LNCaP clone FGC (cell line): ENCODE measurements around the gene PRM1.

Experiments used
- DNase-seq: peaks from one replicate; pipeline ENCODE4 v3.0.0-alpha.2; 2011; ENCODE audit warnings: low read depth
- H3K4me3 ChIP-seq: 2 replicates; pipeline ENCODE4 v1.5.1; 2011; ENCODE audit warnings: mild to moderate bottlenecking, low read depth, low read length, control low read depth
- TF ChIP-seq, protein P1 (sequence below): IDR thresholded peaks from 2 replicates; pipeline ENCODE4 v1.5.1; 2012; ENCODE audit warnings: mild to moderate bottlenecking; ENCODE audit not compliant: control insufficient read depth, insufficient read depth; ENCODE audit errors: extremely low read depth

The PRM1 gene

DNA sequence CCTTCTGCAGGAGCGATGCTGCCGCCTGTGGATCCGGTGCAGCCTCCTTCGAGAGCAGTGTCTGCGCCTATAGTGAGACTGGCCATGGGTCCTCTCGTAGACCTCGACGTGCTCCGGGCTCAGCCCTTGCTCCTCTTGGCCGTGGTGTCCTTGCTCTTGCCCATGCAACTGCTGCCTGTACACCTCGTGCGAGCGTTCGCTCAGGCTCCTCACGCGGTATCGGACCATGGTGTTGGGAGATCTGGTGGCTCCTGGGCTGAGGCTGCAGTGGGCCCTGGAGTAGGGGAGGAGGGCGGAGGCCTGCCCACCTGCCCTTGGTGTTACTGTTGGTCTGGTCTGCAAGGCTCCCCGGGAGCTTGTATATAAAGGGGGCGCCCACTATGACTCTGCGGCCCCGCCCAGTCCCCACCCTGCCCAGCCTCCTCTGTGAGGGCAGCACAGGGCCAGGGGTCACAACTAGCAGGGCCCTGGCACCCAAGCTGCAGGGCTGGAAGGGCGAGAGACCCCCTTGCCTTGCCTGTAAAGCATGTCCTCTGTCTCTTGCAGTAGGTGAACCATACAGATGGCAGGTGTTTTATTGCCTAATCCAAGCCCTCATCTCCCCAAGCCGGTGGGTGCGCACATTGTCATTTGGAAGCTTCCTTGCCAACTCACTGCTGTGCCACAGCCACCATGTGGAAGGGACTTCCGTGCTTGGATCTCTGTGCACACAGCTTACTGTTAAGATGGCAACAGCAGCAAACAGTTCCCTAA, 4.8 kb downstream of the PRM1 start, which contains the start of gene PRM2:
Gene PRM2, minus strand, starts transcription at position 338 of the 753 bp plus-strand sequence. Its CDS starts 110 bp downstream, at position 228.
- TF ChIP-seq, protein P1, sequence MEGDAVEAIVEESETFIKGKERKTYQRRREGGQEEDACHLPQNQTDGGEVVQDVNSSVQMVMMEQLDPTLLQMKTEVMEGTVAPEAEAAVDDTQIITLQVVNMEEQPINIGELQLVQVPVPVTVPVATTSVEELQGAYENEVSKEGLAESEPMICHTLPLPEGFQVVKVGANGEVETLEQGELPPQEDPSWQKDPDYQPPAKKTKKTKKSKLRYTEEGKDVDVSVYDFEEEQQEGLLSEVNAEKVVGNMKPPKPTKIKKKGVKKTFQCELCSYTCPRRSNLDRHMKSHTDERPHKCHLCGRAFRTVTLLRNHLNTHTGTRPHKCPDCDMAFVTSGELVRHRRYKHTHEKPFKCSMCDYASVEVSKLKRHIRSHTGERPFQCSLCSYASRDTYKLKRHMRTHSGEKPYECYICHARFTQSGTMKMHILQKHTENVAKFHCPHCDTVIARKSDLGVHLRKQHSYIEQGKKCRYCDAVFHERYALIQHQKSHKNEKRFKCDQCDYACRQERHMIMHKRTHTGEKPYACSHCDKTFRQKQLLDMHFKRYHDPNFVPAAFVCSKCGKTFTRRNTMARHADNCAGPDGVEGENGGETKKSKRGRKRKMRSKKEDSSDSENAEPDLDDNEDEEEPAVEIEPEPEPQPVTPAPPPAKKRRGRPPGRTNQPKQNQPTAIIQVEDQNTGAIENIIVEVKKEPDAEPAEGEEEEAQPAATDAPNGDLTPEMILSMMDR: no peak
- no peak within 1 kb of the TSS for H3K4me3 ChIP-seq
- no peak for DNase-seq

DNA sequence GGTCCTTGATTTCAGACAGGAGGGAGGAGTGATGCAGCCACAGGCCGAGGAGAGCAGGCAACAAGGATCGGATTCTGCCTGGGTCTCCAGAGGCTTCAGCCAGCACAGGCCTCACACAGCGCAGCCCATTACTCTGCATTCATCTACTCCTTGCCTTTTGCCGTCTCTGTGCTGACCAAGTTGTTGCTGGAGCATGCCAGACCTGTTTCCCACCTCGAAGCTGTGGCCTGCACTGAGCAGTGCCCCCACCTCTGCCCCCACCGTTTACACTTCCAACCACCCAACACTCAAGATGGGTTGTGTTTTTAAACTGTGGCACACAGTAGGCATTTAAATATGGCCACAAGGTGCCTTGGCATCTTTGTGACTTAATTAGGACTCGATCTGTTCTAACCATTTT, 6.2 kb downstream of the PRM1 start:
- no peak overlapping the region for H3K4me3 ChIP-seq
- DNase-seq: no peak
- TF ChIP-seq, protein P1: no peak

DNA sequence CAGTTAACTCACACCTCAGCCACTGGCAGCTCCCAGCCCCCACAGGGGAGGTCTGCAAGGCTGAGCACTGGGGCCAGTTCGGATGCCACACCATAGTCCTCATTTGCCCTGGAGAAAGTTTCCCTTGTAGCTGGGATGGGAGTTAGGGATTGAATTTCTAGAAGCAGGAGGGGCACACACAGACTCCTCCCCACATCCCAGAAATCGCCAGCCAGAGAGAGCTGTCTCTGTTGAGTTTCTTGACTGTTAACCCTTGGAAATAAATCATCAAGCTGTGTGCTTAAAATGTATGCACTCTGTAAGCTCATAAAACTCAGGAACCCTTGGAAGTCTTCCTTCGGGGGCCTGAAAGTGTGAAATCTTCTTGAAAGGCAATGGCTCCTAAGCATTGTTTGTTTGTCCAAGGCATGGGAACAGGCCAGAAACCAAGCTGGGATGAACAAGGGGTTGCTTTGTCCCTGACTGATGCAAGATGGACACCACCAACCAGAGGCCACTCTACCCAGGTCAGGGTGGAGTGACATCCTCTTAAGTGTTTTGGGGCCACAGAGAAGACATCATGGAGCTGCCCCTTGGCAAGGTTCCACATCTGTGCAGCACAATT, 7.3 kb downstream of the PRM1 start:
- no peak for DNase-seq
- TF ChIP-seq, protein P1: no peak
- H3K4me3 ChIP-seq: no peak overlapping the region

DNA sequence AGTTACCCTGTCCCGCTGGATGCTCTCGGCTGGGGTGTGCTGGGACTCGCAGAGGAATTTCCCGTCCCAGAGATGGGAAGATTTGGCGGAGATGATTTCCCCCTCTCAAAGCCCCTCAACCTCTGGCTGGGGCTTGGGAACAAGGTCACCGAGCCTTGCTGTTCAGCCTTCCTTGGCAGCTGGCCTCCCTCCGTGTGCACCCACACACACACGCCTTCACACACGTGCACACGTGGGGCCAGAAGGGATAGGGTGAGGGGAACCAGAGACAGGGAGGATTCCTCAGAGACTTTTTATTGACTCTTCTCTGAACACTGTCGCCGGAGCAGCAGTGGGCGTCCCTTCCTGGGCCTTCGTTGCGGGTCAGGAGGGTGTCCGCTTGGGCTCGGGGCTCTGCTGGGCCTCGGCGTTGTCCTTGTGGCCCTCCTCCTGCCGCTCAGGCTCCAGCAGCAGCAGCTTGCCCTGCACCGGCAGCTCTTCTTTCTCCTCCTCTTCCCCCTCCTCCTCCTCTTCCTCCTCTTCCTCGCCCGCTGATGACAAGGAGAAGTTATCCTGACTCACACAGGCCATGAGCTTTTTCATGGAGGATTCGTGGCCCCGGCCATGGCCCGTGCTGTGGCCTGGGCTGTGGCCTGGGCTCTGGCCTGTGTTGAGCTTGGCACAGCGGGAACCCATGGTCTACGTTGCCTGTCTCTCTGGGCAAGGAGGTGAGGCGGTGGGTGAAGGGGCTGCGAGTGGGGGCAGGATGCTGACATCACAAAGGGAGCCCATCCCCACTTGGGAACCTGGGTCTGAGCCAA, 8.0 kb downstream of the PRM1 start, which contains the start of gene PRM3:
Gene PRM3, minus strand, starts transcription at position 709 of the 800 bp plus-strand sequence. Its CDS starts 34 bp downstream, at position 675.
- DNase-seq: no peak
- TF ChIP-seq, protein P1: no peak
- no peak within 1 kb of the TSS for H3K4me3 ChIP-seq

DNA sequence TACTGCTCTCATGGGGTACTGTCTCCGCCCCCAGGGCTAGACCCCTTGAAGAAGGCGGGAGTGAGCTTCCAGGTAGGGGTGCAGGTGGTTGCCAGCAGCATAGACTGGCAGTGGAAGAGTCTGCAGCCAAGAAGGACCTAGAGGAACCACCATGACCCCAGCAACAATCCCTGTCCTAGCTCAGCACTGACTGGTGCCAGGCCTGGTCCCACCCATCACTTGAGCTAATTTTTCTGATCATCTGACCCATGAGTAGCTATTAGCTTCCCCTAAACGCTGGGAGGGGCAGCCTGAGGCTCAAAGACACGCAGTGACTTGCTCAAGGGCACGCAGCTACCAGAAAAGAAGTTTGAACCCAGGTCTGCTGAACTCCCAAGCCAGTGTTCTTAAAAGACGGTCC, 8.6 kb downstream of the PRM1 start:
- no peak for DNase-seq
- TF ChIP-seq, protein P1: no peak
- no peak overlapping the region for H3K4me3 ChIP-seq

DNA sequence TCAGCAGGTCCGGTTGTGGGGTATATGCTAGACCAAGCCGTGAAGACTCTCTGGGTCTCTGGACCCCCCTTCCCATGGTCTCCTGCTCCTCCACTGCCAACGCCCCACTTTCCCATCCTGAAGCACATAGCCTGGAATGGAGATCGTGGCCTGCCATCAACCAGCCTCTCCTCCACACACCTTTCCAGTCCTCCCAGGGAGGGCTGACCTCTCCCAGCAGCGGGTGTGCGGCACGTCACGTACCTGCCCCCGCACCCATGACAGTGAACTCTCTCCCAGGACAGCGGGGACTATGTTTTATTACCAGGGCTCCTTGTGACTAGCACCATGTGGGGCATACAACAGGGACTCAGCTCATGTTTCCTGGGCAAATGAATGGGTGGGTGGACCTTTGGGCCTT, 9.5 kb downstream of the PRM1 start:
- DNase-seq: no peak
- TF ChIP-seq, protein P1: no peak
- no peak overlapping the region for H3K4me3 ChIP-seq
